ENCODE data around the gene PKP4. TPM values are rescaled to one million over a fixed set of nuclear protein-coding genes. Genes with fewer than 3 reads are reported as not detected.

PKP4 gene
- total and polyA plus RNA-seq, 2 of the 8 experiments (the other 6 are each of a cell fraction or from before 2014, with no cell fraction given), result 48.2 to 88.0 TPM

GRCh38 chr2:158530829-158531228 is 74.1 kb downstream of the PKP4 start:
- Histone ChIP-seq H3K56ac (replicated peaks; ENCODE audit: insufficient read length, low read depth, low read length) (no peak overlapping the region), H2BK20ac (ENCODE audit: low read length) (no peak overlapping the region), H2BK12ac (ENCODE audit: low read depth, low read length) (no peak overlapping the region), H2BK15ac (ENCODE audit: low read length) (no peak overlapping the region), H2BK120ac (replicated peaks; ENCODE audit: low read depth, low read length) (no peak overlapping the region), H3K79me1 (ENCODE audit: low read depth, low read length) (no peaks in the 10 kb centered on the region), H3K4me1 (replicated peaks in 1 of 4; ENCODE audit: control insufficient read depth in 3 of 4, insufficient read depth in 4 of 4, low read length in 3 of 4) (no peaks in the 10 kb centered on the region; a peak in 1 of 7 replicates), H2BK5ac (ENCODE audit: low read depth, low read length) (no peak overlapping the region), H2AFZ (ENCODE audit: low read length) (no peak overlapping the region), H3K14ac (ENCODE audit: insufficient read length) (no peak overlapping the region), H2AK5ac (ENCODE audit: low read depth, low read length) (no peak overlapping the region), H4K20me1 (replicated peaks in 1 of 2; ENCODE audit: control insufficient read depth in 1 of 2, insufficient read depth in 2 of 2, low read length in 2 of 2) (peaks cover 0 to 6% of the 10 kb centered on the region in 2 experiments), H3K27ac (ENCODE audit: low read depth, low read length) (no peak overlapping the region), H4K8ac (ENCODE audit: extremely low read depth, insufficient read depth, low read length) (no peak overlapping the region), H3K9me3 (ENCODE audit: insufficient read depth in 2 of 2, low read depth in 1 of 2, low read length in 1 of 2) (no peaks in the 10 kb centered on the region), H3K4me3 (ENCODE audit: extremely low read depth in 1 of 4, insufficient read depth in 2 of 4, low read depth in 3 of 4, low read length in 4 of 4) (no peak overlapping the region), H3K79me2 (ENCODE audit: control insufficient read depth in 1 of 2, insufficient read depth in 2 of 2, low read length in 2 of 2) (peaks cover 2 to 14% of the 10 kb centered on the region in 2 experiments; a peak in 2 of 4 replicates), H3K27me3 (replicated peaks in 1 of 4; ENCODE audit: control insufficient read depth in 3 of 4, extremely low read depth in 1 of 4, insufficient read depth in 3 of 4, low read length in 3 of 4) (no peaks in the 10 kb centered on the region), H3K9ac (replicated peaks in 1 of 4; ENCODE audit: extremely low read depth in 1 of 4, low read depth in 3 of 4, low read length in 3 of 4) (no peak overlapping the region), H3K4me2 (ENCODE audit: insufficient read depth in 1 of 2, low read depth in 2 of 2, low read length in 2 of 2) (no peak overlapping the region), H3K18ac (ENCODE audit: extremely low read depth, low read length) (no peak overlapping the region), H3K4ac (replicated peaks; ENCODE audit: insufficient read length, low read depth, low read length) (no peak overlapping the region), H4K91ac (replicated peaks; ENCODE audit: insufficient read length, low read length) (no peak overlapping the region), H3K23ac (ENCODE audit: insufficient read length) (no peak overlapping the region), H3K36me3 (ENCODE audit: control insufficient read depth in 2 of 4, insufficient read depth in 4 of 4, low read length in 3 of 4) (peaks cover 0 to 3% (median 0%) of the 10 kb centered on the region in 4 experiments; a peak in 1 of 8 replicates), H4K5ac (ENCODE audit: insufficient read length, low read depth, low read length) (no peak overlapping the region), H3K23me2 (ENCODE audit: low read depth, low read length) (no peaks in the 10 kb centered on the region)
- CTCF ChIA-PET (ENCODE audit: partially characterized antibody), result interaction anchor here (0.6 to 2.6 kb wide), 8 partner anchors 10 to 351 kb away, joined by 3 to 8 read pairs (median 5); no protein-coding TSS in a partner anchor
- POLR2A ChIA-PET (ENCODE audit: partially characterized antibody), result no interaction called here
- no peak for TF ChIP-seq CBX8 (IDR thresholded peaks at IDR 0.05; ENCODE audit: borderline replicate concordance, low read depth, low read length)
- peak; percentile 39 to 57 for TF ChIP-seq RAD21 (IDR thresholded peaks at IDR 0.05 in 1 of 2, conservative IDR thresholded peaks at IDR 0.05 in 1 of 2; ENCODE audit: low read depth in 2 of 2, low read length in 2 of 2)
- no peak for TF ChIP-seq BACH1 (IDR thresholded peaks at IDR 0.05; ENCODE audit: low read length)
- peak; percentile 12 to 45 (median 19); a peak in 2 of 4 replicates for TF ChIP-seq CTCF (IDR thresholded peaks at IDR 0.05; ENCODE audit: control extremely low read depth in 1 of 3, insufficient read depth in 1 of 3, low read depth in 1 of 3, low read length in 3 of 3)
- DNase-seq (ENCODE audit: low read depth in 1 of 2, low spot score in 2 of 2) (no peak), FAIRE-seq (peak; percentile 39)
- WGBS, 2 experiments (ENCODE audit: extremely low coverage in 1 of 2, insufficient coverage in 1 of 2, insufficient read length in 1 of 2, insufficient replicate concordance in 2 of 2, low coverage in 1 of 2, low lambda C conversion rate in 2 of 2, missing lambda C conversion rate in 1 of 2), result 78% methylated on average over 1 of the region's 1 CpG; no CpG with 5 or more reads in 1 of the 2 experiments
